Natural killer cell treated with Interleukin-12 subunit alpha and Interleukin-12 subunit beta and Interleukin-15 and Interleukin-18, amount 100 ng/mL, for 72 hours (primary cell): ENCODE results near the gene GNA15. TPM values are rescaled to one million over a fixed set of nuclear protein-coding genes. Genes with fewer than 3 reads are reported as not detected.
"Not testable (repeated sequence)": the region's sequence is repeated elsewhere in the genome, so short reads cannot be mapped to it uniquely, and the experiment has no call there.

Experiments
- ATAC-seq, 2 donors: fragments of 150-1000 bp; cut with Tn5 transposase in 1 of 2; sonication (Bioruptor Pico), chemical (Tn5 transposase) in 1 of 2; 2 replicates each; pipeline ENCODE4 v1.10.0; 2021
- DNase-seq: peaks from one replicate; pipeline ENCODE4 v3.0.0; 2022; ENCODE audit warnings: low spot score
- H3K27ac Mint-ChIP-seq, 2 donors: 1 replicate in 1 of 2; 2 replicates in 1 of 2; pipeline ENCODE4 v1.8.0; 2022; ENCODE audit warnings: mixed read lengths in 2 of 2, mild to moderate bottlenecking in 1 of 2, moderate library complexity in 1 of 2
- H3K27me3 Mint-ChIP-seq, 2 donors: 1 replicate in 1 of 2; 2 replicates in 1 of 2; pipeline ENCODE4 v1.8.0; 2022; ENCODE audit warnings: mixed read lengths in 2 of 2
- H3K36me3 Mint-ChIP-seq: one replicate; pipeline ENCODE4 v1.8.0; 2022; ENCODE audit warnings: mixed read lengths
- H3K4me1 Mint-ChIP-seq, 2 donors: 1 replicate in 1 of 2; 2 replicates in 1 of 2; pipeline ENCODE4 v1.8.0; 2022; ENCODE audit warnings: low read depth in 2 of 2, mixed read lengths in 2 of 2, mild to moderate bottlenecking in 1 of 2
- H3K4me3 Mint-ChIP-seq: one replicate; pipeline ENCODE4 v1.8.0; 2022; ENCODE audit warnings: mixed read lengths
- H3K9me3 Mint-ChIP-seq: 2 replicates; pipeline ENCODE4 v1.8.0; 2022; ENCODE audit warnings: mixed read lengths
- total RNA-seq, 2 donors: library from RNA; stranded (reverse); gene quantifications; one replicate each; pipeline ENCODE4 v1.2.3, GENCODE V29; 2022

Gene GNA15
- total RNA-seq, 2 donors from 2014 or later, result 22.2 to 33.3 TPM

DNA sequence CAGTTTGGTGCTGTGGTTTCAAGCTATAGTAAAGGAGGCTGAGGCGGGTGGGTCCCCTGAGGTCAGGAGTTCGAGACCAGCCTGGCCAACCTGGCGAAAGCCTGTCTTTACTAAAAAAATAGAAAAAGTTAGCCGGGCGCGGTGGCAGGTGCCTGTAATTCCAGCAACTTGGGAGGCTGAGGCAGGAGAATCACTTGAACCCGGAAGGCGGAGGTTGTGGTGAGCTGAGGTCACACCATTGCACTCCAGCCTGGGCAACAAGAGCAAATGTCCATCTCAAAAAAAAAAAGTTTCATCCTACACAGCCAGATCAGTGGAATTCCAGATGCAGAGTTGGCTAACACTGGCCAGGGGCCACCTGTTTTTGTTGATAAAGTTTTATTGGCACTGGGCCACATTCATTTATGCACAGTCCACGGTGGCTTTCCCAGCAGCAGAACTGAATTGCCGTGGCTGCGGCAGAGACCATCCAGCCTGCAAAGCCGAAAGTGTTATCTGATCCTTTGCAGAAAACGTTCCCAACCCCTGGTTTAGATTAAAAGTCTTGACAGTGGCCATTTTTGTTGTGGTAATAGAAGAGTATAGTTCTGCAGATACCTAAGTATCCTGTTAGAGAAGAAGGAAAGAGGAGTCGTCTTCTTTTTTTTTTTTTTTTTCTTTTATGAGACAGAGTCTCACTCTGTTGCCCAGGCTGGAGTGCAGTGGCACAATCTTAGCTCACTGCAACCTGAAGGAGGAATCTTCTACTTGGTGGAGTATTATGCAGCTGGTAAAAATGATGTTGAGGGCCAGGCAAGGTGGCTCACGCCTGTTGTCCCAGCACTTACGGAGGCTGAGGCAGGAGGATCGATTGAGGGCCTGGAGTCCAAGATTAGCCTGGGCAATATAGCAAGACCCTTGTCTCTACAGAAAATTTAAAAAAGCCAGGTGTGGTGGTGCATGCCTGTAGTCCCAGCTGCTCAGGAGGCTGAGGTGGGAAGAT, 58.6 kb downstream of the GNA15 start:
- H3K9me3 Mint-ChIP-seq, result no peaks in the 10 kb centered on the region
- no peak for ATAC-seq
- H3K4me3 Mint-ChIP-seq, result no peak overlapping the region
- H3K4me1 Mint-ChIP-seq, result peaks cover 0 to 3% of the 10 kb centered on the region in 2 donors
- H3K27me3 Mint-ChIP-seq, result no peaks in the 10 kb centered on the region
- H3K36me3 Mint-ChIP-seq, result no peaks in the 10 kb centered on the region
- no peak overlapping the region for H3K27ac Mint-ChIP-seq
- no peak for DNase-seq

DNA sequence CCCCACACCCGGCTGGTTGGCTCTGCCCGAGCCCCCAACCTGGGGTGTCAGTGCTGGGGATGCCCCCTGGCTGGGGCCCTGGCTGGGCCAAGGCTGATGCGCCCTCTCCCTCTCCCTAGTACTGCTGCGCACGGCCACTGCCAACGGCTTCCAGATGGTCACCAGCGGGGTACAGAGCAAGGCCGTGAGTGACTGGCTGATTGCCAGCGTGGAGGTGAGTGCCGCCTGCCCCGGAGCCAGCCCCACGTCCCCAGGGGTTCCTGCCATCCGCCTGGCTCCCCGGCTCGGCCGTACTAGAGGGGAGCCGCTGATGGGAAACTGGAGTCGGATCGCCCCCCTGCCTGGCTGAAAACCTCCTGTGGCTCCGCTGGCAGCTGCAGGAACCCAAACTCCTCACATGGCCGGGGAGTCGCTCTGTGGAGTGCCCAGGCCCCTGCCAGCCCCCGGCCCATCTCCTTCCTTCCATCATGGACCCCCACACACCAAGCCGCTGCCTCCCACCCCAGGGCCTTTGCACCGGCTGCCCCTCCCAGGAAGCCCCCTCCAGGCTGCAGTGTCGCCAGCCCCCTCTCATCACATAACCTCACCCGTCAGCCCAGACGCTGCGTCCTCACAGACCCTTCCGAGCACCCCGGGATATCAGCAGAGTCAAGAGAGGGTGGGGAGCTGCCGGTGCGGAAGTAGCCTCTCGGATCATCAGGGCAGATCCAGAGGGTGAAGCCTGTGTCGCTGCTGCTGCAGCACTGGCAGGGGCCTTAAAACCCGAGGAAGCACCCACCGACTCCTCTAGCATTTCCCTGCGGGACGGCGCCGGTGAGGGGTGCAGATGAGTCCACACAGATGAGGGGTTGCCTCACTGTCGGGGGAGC, 60.5 kb downstream of the GNA15 start:
- H3K4me3 Mint-ChIP-seq, result no peak overlapping the region
- no peaks in the 10 kb centered on the region for H3K4me1 Mint-ChIP-seq
- no peaks in the 10 kb centered on the region for H3K27me3 Mint-ChIP-seq
- ATAC-seq (peak in 1 of 2 donors; percentile 41), DNase-seq (no peak)
- H3K9me3 Mint-ChIP-seq, result no peaks in the 10 kb centered on the region
- no peaks in the 10 kb centered on the region for H3K36me3 Mint-ChIP-seq
- H3K27ac Mint-ChIP-seq, result no peak overlapping the region

GRCh38 chr19:3196933-3197205, 61.0 kb downstream of the GNA15 start:
- Mint-ChIP-seq H3K4me3 (no peak overlapping the region), H3K9me3 (no peaks in the 10 kb centered on the region), H3K4me1 (no peaks in the 10 kb centered on the region), H3K27ac (no peak overlapping the region), H3K36me3 (no peaks in the 10 kb centered on the region), H3K27me3 (no peaks in the 10 kb centered on the region)
- no peak for ATAC-seq
- no peak for DNase-seq

DNA sequence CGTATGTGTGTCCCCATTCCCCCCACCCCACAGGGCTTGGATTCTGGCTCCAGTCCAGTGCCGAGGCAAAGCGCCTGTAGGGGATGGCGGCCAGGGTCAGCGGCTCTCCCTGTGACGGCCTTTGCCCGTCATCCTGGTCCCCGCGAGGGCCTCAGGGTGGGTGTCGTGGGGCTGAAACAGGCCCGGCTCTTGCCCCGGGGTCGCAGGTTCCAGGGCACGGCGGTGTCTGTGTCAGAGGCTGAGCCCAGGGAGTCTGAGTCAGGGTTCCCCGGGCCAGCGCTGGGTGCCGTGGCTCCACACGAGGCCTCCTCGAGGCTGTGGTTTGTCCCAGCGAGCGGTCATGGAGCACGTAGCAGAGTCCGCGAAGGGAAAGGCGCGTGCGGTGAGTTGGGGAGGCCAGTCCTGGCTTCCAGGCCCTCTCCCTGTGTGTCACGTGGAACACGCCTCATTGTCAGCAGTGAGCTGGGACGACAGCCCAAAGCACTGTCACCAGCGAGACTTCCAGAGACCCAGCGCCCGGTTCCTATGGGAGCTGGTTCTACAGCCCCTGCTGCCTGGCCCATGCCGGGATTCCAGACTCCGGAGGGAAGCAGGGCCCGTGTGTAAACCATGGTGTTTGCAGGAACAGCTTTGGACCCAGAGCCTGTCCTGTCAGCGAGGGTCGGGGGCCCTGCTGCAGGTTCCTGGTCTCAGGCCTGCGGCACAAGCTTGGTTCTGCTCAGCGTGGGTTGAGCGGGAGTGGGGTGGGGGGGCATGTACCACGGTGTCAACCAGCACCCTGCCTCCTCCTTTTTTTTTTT, 63.3 kb downstream of the GNA15 start:
- Mint-ChIP-seq H3K9me3 (no peaks in the 10 kb centered on the region), H3K4me3 (no peak overlapping the region), H3K27me3 (no peaks in the 10 kb centered on the region), H3K36me3 (no peaks in the 10 kb centered on the region), H3K4me1 (no peaks in the 10 kb centered on the region), H3K27ac (no peak overlapping the region)
- ATAC-seq (no peak), DNase-seq (no peak)

GRCh38 chr19:3201072-3201700, 65.4 kb downstream of the GNA15 start:
- Mint-ChIP-seq H3K4me1 (no peaks in the 10 kb centered on the region), H3K27me3 (no peaks in the 10 kb centered on the region), H3K4me3 (no peak overlapping the region), H3K36me3 (no peaks in the 10 kb centered on the region), H3K9me3 (no peaks in the 10 kb centered on the region), H3K27ac (no peak overlapping the region)
- ATAC-seq (no peak), DNase-seq (no peak)

DNA sequence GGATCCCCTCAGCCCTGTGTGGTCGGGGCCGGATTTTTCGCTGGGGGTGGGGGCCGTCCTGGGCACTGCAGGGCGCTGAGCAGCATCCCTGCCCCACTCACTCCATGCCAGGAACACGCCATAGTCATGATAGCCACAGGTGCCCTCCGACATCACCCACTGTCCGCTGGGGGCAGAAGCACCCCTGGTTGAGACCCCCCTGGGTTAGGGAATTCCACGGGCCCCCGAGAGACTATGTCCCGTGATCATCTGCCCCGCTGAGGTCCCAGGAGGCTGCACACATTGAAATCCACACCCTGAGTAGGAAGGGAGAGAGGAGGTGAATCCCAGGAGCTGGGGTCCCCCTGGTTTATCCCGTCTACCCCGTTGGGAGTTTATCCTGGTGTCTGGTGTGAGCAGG, 66.1 kb downstream of the GNA15 start:
- Mint-ChIP-seq H3K9me3 (no peaks in the 10 kb centered on the region), H3K4me1 (no peaks in the 10 kb centered on the region), H3K36me3 (no peaks in the 10 kb centered on the region), H3K27ac (no peak overlapping the region), H3K27me3 (no peaks in the 10 kb centered on the region), H3K4me3 (no peak overlapping the region)
- DNase-seq, result no peak
- no peak for ATAC-seq

DNA sequence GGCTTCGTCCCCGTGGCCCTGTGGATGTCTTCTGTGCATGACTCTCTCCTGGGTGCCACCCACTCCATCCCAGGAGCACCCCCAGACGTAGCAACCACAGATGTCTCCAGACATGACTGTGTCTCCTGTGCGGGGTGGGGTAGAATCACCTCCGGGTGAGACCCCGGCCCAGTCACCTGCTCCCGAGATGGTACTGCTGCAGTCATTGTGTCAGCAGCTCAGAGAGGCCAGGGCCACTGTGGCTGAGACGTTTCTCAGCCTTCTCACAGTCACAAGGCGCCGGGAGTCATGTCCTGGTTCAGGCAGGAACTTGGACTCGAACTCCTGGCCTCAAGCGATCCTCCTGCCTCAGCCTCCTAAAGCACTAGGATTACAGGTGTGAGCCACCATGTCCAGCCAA, 66.5 kb downstream of the GNA15 start:
- no peak for DNase-seq
- Mint-ChIP-seq H3K4me3 (no peak overlapping the region), H3K27me3 (no peaks in the 10 kb centered on the region), H3K4me1 (no peaks in the 10 kb centered on the region), H3K36me3 (no peaks in the 10 kb centered on the region), H3K27ac (no peak overlapping the region), H3K9me3 (no peaks in the 10 kb centered on the region)
- no peak for ATAC-seq

DNA sequence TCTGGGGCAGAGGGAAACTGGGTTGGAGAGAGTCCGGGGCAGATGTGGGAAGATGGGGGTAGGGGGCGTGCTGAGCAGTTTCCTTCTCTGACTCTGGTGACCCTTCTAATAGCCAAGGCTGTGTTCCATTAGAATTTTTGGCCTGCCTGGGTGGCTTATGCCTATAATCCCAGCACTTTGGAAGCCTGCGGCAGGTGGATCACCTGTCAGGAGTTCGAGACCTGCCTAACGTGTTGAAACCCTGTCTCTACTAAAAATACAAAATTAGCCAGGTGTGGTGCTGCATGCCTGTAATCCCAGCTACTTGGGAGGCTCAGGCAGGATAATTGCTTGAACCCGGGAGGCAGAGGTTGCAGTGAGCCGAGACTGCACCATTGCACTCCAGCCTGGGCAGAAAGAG, 67.1 kb downstream of the GNA15 start:
- H3K27me3 Mint-ChIP-seq, DNase-seq, H3K27ac Mint-ChIP-seq, H3K9me3 Mint-ChIP-seq, H3K4me3 Mint-ChIP-seq, H3K36me3 Mint-ChIP-seq, ATAC-seq, H3K4me1 Mint-ChIP-seq: not testable (repeated sequence)

- H3K27me3 Mint-ChIP-seq, result no peaks in the 10 kb centered on the region
- no peaks in the 10 kb centered on the region for H3K4me1 Mint-ChIP-seq
These were observed 68.2 kb downstream of the GNA15 start for GRCh38 chr19:3203805-3204645.

GRCh38 chr19:3204646-3205275, 68.9 kb downstream of the GNA15 start:
- Mint-ChIP-seq H3K4me1 (peaks cover 0 to 3% of the 10 kb centered on the region in 2 donors), H3K36me3 (no peaks in the 10 kb centered on the region), H3K9me3 (no peaks in the 10 kb centered on the region), H3K27me3 (no peaks in the 10 kb centered on the region), H3K4me3 (no peak overlapping the region), H3K27ac (no peak overlapping the region)
- DNase-seq (no peak), ATAC-seq (no peak)

More at GRCh38 chr19:3203805-3204645, 68.2 kb downstream of the GNA15 start:
- DNase-seq, result no peak
- Mint-ChIP-seq H3K27ac (no peak overlapping the region), H3K4me3 (no peak overlapping the region), H3K9me3 (no peaks in the 10 kb centered on the region), H3K36me3 (no peaks in the 10 kb centered on the region)
- no peak for ATAC-seq

DNA sequence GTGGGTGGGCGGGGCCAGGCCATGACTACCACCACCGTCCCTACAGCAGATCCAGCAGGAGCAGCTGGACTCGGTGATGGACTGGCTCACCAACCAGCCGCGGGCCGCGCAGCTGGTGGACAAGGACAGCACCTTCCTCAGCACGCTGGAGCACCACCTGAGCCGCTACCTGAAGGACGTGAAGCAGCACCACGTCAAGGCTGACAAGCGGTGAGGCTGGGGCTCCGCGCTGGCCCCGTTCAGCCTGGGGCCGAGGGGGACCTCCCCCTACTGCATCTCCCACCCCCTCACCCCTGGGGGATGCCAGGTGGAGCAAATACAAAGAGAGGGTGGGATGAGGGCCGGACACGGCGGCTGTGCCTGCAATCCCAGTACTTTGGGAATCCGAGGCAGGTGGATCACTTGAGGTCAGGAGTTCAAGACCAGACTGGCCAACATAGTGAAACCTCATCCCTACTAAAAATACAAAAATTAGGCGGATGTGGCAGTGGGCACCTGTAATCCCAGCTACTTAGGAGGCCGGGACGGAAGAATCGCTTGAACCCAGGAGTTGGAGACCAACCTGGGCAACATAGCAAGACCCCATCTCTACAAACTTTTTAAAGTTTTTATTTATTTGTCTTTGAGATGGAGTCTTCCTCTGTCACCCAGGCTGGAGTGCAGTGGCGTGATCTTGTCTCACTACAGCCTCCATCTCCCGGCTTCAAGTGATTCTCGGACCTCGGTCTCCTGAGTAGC, 70.6 kb downstream of the GNA15 start:
- ATAC-seq, result no peak

More for the DNA sequence above, 70.6 kb downstream of the GNA15 start:
- Mint-ChIP-seq H3K27ac (no peak overlapping the region), H3K9me3 (no peaks in the 10 kb centered on the region), H3K4me3 (no peak overlapping the region), H3K36me3 (no peaks in the 10 kb centered on the region), H3K4me1 (peaks cover 0 to 3% of the 10 kb centered on the region in 2 donors), H3K27me3 (no peaks in the 10 kb centered on the region)
- no peak for DNase-seq
